ENCODE measurements around the gene MBOAT7.
"Not testable (repeated sequence)": the region's sequence is repeated elsewhere in the genome, so short reads cannot be mapped to it uniquely, and the experiment has no call there.

DNA sequence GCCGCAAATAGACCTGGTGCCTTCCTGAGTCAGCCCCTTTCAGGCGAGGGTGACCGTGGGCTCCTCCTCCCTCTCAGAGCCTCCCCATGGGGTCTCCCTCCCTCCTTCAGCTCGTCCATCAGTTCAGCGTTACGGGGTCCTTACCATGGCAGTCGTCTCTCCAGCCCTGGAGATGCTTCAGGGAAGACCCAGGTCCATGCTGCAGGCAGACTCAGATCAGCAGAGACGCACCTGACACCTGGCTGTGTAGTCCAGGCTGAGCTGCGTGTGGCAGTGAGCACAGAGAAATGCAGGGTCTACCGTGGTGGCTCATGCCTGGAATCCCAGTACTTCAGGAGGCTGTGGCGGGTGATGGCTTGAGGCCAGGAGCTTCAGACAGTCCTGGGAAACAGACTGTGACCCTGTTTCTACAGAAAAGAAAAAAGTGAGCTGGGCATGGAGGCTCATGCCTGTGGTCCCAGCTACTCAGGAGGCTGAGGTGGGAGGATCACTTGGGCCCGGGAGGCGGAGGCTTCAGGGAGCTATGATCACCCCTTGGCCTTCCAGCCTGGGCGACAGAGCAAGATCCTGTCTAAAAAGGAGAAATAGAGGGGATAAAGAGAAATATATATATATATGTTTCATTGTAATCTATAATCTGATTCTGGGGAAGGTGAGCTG is 34.0 kb upstream of the MBOAT7 start:
- not testable (repeated sequence) for TF ChIP-seq POLR2A, POLR2AphosphoS5 (IDR thresholded peaks at IDR 0.05; ENCODE audit: low read depth, low read length)

All from GM12892 (cell line).